ENCODE data around the gene MYO7B. TPM values are rescaled to one million over a fixed set of nuclear protein-coding genes. Genes with fewer than 3 reads are reported as not detected.

Gene MYO7B
- total RNA-seq, 1 donor from 2014 or later = under 0.01 TPM

DNA sequence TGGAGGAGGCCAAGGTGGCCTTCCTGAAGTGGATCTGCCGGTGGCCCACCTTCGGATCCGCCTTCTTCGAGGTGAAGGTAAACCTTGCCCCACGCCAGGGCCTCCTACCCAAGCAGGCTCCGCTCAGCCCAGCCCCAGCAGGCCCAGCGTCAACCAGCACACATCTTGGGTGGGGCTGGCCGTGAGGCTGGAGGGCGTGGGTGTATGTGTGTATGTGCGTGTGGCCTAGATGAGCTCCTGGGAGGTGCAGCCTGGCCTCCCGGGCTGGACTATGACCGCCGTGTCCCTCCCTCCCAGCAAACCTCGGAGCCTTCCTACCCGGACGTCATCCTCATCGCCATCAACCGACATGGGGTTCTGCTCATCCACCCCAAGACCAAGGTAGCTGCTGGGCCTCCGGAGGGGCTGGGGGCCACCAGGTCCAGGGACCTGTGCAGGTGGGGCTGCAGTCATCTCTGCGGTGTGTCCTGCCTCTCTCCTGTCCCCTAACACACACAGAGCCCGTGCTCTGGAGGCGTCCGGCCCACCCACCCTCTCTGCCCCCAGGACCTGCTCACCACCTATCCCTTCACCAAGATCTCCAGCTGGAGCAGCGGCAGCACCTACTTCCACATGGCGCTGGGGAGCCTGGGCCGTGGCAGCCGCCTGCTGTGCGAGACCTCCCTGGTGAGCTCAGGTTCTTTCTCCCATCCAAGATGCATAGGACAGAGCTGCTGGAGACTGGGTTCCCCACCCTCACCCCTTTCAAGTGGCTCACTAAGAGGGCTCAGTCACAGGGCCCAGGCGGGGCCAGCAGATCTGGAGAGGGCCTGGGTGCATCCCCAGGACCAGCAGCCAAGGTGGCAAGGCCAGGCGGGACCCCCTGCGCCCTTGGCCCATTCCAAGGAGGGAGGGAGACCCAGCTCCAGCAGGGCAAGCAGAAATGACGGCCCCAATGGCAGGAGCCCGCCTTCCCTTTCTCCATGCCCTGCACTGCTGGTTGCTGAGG lies 101.1 kb downstream of the MYO7B start:
- DNase-seq (ENCODE audit: low read depth in 2 of 2) = no peak

DNA sequence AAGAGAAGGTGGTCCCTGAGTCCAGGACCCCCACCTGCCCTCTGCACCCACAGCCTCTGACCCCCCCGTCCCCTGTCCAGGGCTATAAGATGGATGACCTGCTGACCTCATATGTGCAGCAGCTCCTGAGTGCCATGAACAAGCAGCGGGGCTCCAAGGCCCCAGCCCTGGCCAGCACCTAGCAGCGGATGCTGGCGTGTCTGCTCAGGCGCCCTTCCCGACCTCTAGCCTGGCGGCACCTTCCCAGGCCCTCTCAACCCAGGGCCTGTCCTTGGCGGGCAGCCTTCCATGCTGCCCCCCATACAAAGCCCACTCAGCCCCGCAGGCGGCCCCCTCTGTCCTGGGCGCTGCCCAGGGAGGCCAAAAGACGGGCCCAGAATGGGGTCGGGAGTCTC lies 101.8 kb downstream of the MYO7B start:
- peak in 1 of 2 donors; percentile 41 for DNase-seq (ENCODE audit: low read depth in 2 of 2)

DNA sequence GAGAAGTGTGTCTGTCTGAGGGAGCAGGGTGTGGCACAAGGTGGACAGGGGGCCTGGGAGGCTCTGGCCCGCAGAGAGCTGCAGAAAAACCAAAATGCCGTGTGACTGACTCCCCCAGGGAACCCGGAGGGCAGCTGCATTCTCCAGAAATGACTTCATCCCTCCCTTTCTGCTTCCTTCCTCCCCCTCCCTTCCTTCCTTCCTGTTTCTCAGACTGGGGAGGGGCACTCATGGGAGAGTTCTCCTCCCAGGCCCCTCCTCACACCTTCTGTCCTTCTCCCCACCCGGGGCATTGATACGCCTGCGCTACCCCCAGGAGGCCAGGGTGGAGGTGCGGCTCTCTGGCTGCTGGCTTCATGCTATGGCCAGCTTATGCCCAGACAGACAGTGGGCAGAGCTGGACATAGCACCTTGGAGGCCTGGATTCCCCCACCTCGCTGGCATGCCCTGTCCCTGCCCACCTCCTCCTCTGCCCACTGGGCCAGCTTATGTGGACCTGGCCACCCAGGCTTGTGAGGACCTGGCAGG lies 102.3 kb downstream of the MYO7B start:
- peak; percentile 38 to 69 for DNase-seq (ENCODE audit: low read depth in 2 of 2)

DNA sequence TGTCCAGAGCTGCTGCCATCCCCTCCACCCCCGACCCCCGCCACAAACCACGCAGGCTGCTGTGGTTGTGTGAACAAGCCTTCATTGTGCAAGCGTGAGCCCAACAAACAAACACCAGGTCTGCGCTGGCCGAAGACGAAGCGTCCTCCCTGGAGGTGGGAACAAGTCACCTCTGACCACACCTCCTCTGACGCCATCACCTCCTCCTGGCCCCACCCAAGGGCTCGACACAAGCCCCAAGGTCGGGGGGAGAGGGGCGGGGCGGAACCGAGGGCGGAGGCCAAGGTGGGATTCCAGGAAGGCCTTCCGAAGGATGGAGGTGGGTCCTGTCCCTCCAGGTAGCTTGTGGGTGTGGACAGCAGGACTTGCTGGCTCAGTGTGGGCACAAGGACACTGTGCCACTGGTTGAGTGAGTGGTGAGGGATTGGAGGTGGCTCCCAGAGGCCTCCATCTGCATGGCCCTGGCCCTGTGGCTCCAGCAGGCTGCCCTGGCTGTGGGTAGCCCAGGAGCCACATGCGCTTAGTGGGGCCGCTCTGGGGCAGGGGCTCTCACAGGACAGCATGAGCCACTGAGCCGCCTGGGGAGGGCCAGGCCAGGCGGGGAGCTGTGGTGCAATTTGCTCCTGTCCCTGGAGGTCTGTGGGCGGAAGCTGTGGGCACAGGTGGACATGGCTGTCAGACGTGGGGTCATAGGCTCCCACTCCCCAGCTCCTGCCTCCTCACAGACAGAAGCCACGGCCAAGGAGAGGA lies 103.1 kb downstream of the MYO7B start:
- DNase-seq (ENCODE audit: low read depth in 2 of 2) = peak in 1 of 2 donors; percentile 40

DNA sequence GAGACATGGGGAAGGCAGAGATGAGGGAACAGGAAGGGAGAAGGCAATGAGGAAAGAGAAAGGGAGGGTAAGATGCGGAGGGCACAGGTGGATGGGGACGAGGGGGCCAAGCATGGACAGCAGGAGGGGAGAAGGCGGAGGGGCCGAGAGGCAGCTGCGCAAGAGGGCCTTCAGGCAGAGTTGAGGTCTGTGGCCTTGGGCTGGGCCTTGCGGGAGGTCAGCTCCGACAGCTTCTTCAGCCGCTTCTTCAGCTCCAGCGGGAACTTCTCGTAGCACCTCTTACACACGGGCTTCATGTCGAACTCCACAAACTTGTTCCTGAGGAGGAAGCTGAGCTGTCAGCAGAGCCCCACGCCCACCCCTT lies 103.6 kb downstream of the MYO7B start:
- DNase-seq (ENCODE audit: low read depth in 2 of 2) = no peak

DNA sequence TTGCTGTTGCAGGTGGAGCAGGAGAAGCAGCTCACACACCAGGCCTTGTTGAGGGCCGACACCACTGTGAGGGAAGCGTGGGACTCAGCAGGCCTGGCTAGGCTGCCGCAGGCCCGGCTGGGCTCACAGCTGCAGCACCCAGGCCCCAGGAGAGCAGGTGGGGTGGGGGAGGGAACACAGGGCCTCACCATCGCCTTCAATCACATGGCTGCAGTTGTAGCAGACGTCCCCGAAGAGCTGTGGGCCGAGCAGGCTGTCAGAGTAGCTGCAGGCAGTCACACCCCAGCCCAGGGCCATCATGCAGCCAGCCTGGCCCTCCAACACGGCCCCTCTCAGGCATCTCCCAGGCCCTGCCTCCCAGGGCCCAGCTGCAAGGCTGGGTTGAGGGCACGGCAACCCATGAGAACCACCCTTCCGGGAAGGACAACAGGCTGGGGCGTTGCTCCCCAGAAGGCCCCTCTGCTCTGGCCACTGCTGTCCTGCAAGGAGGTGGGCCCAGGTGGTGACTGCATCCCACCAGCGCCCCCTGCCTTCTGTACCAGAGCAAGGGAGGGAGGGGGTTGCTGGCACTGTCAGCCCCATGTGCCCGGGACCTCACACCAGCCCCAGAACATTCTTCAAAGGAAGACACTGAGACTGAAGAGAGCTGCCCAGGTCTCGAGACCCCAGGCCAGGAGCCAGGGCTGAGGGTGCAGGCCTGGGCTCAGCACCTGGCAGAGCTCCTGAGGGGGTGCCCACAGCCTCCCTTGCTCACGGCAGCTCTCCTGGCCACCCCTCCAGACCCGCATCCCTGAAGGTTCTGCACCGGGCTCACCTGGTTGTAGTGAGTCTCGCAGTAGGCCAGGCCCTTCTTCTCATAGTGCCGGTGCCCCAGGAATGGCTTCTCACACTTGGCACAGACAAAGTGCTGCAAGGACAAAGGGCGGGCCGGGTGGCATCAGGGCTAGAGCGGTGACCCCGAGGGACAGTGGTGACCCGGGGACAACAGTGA lies 104.9 kb downstream of the MYO7B start:
- peak in 1 of 2 donors; percentile 40 for DNase-seq (ENCODE audit: low read depth in 2 of 2)

DNA sequence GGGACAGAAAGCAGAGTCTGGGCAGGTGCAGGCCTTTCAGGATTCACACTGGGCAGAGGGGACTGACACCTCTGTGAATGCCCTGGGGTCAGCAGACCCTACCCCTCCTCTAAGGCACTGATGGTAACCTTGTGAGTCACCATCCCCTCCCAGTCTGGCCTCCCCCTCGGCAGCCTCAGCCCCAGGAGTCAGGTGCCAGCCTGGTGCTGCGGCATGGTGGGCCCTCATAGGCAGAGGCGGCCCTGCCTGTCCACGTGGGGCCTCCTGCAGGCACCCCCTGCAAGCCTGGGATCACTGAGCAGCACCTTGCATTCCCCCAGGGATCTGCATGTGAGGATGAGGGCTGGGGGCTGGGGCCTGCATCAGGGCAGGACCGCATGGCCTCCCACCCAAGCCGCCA lies 105.7 kb downstream of the MYO7B start:
- DNase-seq (ENCODE audit: low read depth in 2 of 2) = no peak

DNA sequence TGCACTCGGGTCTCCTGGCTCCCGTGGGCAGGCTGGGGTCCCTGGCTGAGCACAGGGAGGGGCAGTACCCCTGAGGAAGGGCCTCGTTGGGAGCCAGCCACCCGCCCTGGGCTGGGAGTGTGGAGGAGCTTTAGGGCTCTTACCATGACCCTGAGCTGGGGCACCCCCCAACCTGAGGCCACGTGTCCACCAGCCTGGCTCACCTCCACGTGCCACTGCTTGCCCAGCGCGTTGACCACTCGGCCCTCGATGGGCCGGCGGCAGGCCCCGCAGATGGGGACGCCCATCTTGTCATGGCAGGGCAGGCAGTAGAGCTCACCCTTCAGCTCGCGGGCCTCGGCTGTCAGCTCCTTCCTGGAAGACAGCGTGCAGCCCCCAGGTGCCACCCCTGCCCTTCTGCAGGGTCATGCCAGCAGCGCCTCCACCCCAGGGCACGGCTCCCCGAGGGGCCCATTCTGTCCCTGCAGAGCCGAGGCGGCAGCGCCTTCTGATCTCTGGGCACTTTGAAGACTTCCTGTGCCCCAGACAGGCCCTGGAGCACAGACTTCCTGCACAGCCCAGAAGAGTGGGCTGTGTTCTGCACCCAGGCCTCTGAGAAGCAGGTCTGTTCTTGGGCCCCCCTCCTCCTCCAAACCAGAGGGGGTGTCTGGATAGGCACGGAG lies 106.5 kb downstream of the MYO7B start:
- no peak for DNase-seq (ENCODE audit: low read depth in 2 of 2)

DNA sequence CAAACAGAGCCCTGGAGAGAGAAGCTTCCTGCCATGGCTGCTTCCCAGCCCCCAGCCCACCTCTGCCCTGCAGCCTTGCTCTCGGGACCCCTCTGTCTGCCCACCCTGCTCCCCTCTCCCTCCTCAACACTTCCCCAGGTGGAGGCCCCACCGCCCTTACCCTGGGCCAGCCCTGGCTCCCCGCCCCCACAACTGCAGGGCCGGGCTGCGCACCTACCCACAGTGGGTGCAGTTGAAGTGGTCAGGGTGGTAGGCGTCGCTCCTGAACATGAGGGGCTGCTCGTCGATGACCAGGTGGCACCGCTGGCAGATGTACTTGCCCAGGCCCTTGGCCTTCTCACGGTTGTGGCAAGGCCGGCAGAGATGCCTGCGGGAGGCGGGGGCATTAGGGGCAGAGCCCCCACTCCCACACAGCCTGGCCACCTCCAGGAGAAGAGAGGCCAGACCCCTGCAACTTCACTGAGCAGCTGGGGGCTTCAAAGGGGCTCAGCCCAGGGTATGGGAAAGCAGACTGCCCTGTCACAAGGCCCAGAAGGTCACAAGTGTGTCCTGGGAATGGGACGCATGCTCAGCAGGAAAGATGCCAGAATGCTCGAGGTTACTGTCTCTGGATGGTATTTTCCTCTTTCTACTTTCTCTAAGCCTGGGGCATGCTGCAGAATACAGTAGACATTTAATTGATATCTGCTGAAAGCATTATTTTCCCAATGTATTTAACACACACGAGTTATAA lies 107.4 kb downstream of the MYO7B start:
- no peak for DNase-seq (ENCODE audit: low read depth in 2 of 2)

DNA sequence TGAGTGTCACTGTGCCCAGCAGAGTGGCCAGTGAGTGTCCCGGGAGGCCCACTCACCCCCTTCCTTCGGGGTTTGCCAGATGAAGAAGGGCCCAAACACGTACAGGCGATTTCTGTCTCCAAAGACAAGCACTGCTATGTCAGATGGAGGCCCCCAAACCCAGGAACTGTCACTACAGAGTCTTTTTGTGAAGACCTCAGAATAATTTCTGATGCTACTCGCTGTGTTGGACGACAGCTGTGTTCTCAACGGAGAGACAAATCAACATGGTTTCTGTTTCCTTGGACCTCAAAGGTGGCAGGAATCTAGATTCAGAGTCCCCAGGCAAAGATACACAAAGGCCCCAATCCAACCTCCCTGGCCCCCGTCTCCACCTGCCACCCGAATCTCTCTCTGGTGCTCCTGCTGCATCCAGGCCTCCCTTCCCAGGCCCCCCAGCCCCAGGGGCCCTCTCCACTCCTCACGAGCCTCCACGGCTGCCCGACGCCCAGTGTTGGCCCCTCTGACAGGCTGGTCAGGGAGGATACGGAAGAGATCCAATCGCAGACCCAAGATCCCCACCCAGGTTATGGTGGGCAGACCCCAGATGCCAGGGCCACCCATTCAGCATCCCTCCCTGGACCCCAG lies 108.1 kb downstream of the MYO7B start:
- DNase-seq (ENCODE audit: low read depth in 2 of 2) = no peak

DNA sequence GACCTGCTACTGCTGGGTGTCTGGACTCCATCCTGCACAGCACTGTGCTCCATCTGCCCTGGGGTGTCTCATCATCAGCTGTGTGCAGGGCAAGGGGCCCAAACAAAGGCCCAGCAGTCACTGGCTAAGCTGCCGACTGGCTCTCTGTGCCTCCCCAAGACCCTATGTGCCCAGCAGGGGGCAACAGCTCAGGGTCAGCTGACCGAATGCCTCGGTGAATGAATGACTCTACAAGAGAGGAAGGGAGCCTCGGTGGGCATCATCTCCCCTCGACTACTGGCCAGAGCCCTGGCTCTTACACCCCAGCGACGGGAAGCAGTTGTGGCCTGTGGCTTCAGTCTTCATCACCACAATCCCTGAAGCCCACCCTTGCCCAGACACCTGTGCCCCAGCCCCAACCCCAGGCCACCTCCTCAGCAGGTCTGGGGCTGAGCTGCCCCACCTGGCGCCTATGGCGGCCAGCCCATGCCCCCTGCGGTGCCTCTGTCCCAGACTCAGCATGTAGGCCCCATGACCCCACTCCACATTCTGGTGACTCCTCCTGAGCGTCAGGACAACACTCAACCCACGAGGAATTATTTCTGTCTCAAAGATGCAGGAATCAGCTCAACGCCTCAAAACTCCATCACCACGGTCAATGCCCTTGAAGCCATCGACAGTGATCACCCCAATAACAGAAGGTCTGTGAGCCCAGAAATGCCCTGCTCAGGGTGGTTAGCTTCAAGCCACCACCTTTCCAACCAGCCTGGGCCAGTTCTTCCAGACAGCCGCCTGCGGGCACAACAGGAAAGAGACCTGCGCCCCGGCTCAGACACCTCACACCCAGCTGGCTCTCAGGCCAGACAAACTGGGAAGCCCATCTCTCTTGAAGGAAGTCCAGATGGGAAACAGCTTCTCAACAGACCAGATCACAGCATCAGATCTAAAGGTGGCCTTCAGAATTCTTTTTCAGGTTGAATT lies 108.9 kb downstream of the MYO7B start:
- peak in 1 of 2 donors; percentile 47 for DNase-seq (ENCODE audit: low read depth in 2 of 2)

DNA sequence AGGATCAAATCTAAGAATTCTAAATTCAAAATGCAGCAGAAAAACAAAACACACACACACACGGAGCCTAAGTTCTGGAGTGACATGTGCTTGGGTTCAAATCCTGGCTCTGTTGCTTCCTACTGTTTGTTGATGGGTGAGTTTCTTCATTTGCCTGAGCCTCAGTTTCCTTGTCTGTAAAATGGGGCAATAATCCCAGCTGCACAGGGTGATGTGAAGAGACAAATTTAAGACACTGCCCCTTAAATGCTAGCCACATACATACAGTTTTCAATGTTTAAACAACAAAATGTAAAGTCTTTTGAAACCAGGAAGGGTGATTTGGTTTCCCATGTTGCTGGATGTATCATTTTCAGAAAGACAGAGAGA lies 109.5 kb downstream of the MYO7B start:
- no peak for DNase-seq (ENCODE audit: low read depth in 2 of 2)

DNA sequence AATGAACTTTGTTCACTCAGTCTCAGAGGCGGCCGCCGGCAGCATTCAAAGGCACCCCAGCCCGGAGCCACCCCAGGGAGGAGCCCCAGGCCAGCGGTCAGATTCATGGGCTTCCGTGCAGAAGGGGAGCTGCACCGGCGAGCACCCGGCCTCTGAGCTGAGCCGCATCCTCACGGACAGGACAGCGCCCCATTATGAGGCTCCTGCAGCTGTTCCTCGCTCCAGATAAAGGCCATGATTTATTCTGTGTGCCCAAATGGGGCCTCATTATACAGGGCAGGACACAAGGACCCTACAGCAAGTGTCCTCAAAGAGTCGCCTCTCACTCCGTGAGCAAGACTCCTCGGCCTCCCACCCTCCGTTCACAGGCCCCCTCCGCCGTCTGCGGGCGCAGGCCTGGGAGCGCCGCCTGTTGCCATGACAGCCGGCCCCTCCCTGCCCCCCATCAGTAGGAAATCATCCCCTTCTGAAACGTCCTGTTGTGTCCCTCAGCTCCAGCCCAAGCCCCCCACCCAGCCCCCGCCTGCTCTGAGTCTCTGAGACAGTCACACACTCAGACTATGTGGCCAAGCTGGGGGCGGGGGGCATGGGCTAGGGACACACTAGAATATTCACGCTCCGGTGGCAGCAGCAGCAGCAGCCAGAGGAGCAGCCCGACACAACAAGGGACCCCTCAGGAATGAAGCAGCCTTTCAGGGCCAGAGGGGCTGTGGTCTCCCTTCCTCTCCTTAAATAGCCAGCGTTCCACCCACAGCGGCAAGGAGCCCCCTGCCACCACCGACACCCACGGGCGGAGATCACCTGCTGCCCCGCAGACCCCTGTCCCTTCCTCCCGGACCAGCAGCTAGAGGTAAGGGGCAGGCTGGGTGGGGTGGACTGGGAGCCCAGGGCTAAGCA lies 110.2 kb downstream of the MYO7B start, which contains the start of gene GPR17:
Gene GPR17, plus strand, starts transcription at position 759 of the 897 bp plus-strand sequence. CDS start 4,583 bp downstream, outside the sequence.
- DNase-seq (ENCODE audit: low read depth in 2 of 2) = no peak

DNA sequence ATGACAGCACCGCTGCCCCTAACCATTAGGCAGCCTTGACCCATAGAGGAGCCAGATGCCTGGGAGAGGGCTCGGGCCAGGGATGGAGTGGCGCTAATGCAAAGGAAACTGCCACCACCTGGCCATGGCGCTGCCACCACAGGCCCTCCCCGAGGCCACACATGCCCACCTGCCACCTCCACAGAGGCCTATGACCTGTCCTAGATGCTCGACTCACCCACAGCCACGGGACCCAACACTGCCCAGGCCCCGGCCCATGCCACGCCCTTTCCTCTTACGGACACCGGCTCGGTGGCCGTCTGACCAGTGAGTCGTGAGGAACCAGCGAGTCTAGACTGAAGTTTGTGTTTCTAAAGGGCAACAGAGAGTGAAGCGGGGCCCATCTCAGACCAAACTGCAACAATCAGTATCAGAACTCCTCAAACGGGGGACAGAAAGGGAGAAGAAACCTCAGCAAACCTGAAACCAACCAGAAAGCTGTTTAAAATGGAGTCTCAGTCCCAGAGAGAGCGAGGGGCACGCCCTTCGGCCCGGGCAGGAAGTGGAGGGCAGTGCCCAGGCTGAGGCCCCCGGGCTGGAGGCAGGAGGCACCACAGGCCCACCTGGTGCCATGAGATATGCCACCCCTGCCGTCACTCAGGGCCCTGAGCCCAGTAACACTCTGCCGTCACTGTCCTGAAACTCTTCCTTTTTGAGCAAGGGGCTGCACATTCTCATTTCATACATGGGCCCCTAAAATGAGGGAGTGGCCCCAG lies 111.2 kb downstream of the MYO7B start:
- DNase-seq (ENCODE audit: low read depth in 2 of 2) = peak in 1 of 2 donors; percentile 51

DNA sequence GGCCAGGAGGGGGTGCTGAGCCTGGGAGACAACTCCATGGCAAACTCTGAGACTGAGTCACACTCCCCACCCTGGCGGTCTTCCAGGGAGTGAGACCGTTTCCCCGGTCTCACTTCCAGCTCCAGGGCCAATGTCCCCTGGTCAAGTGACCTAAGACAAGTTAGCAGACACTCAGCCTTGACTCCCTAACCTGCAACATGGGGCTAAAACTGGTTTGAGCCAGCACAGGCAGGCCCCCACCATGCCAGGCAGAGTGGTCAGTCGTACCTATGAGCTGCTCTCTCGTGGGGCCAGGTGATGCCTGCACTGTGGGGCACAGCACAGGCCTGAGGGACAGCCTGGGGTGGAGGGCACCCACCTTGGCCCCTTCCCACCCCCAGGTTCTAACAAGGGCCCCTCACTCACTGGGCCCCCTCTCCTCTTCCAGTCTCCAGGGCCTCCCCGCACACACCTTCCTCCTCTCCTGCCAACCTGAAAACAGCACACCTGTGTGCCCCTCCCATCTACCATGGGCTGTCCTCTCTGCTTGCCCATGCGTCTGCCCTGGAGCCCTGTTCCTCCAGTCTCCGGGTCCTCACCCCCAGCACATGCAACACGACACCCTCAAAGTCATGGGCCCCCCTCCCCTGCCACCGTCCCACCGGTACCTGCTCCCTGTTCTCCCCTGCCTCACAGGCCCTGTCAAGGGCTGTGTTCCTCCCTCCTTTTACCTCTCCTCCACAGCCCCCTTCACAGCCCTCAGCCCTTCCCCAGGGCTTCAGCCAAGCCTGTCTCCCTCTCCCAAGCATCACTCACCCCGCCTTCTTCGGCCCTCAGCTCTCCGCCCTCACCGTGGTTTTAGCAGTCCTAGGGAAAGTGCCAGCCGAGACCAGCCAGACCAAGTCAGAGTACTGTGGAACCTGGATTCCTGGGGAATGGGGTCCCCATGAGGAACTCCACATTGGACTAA lies 112.0 kb downstream of the MYO7B start:
- peak; percentile 50 to 82 for DNase-seq (ENCODE audit: low read depth in 2 of 2)

All from lung microvascular endothelial cell (primary cell).